IMR-90 (cell line): ENCODE results near the gene CAPN3. TPM values are rescaled to one million over a fixed set of nuclear protein-coding genes. Genes with fewer than 3 reads are reported as not detected.

Experiments
- ATAC-seq: fragments of 200-7000 bp; cut with Tn5 transposase; 2 replicates; pipeline ENCODE4 v1.9.1; 2020; ENCODE audit warnings: low read depth, mild to moderate bottlenecking, moderate library complexity
- BruUV-seq: library from RNA; stranded (reverse); fragments of 400-500 nt; replicated peaks from 2 replicates; lab custom pipeline; 2021; lab: Mats Ljungman, UMichigan
- CTCF ChIA-PET: fragments of 300-600 bp; formaldehyde crosslinking; extraction: SDS; loops from one replicate; lab custom pipeline; 2021; ENCODE audit warnings: antibody characterized with exemption; lab: Yijun Ruan, JAX
- POLR2A ChIA-PET: fragments of 300-600 bp; sonication (Branson Sonifier 250); formaldehyde crosslinking; loops from one replicate; lab custom pipeline; 2022; ENCODE audit warnings: antibody characterized with exemption; ENCODE audit not compliant: unreplicated experiment; lab: Charles Lee
- DNase-seq: peaks from one replicate; pipeline ENCODE4 v3.0.0; 2013
- H2AFZ ChIP-seq: replicated peaks from 2 replicates; pipeline ENCODE3; 2013; ENCODE audit warnings: low read length, mild to moderate bottlenecking; ENCODE audit not compliant: poor library complexity
- H2AK5ac ChIP-seq: 2 replicates; pipeline ENCODE4 v1.6.1; 2013; ENCODE audit warnings: low read depth, low read length, inconsistent platforms
- H2AK9ac ChIP-seq: replicated peaks from 2 replicates; pipeline ENCODE3; 2013; ENCODE audit warnings: mild to moderate bottlenecking, low read depth, low read length, moderate library complexity; ENCODE audit not compliant: poor library complexity
- H2BK120ac ChIP-seq: 2 replicates; pipeline ENCODE4 v1.6.1; 2013; ENCODE audit warnings: low read depth, low read length, inconsistent platforms
- H2BK15ac ChIP-seq: 3 replicates; pipeline ENCODE4 v1.6.1; 2013; ENCODE audit warnings: low read depth, low read length, inconsistent platforms
- H2BK20ac ChIP-seq: 2 replicates; pipeline ENCODE4 v1.6.1; 2013; ENCODE audit warnings: low read depth, mild to moderate bottlenecking, inconsistent platforms, low read length, moderate library complexity
- H2BK5ac ChIP-seq: 2 replicates; pipeline ENCODE4 v1.6.1; 2013; ENCODE audit warnings: mild to moderate bottlenecking, low read depth, low read length, inconsistent platforms; ENCODE audit not compliant: poor library complexity, severe bottlenecking
- H3K14ac ChIP-seq: replicated peaks from 2 replicates; pipeline ENCODE4 v1.6.1; 2013; ENCODE audit warnings: low read depth, low read length, inconsistent platforms
- H3K18ac ChIP-seq: 2 replicates; pipeline ENCODE4 v1.6.1; 2013; ENCODE audit warnings: low read depth, low read length, control low read depth
- H3K23ac ChIP-seq: 2 replicates; pipeline ENCODE4 v1.6.1; 2013; ENCODE audit warnings: low read depth, low read length, inconsistent platforms
- H3K27ac ChIP-seq: 2 replicates; pipeline ENCODE4 v1.5.1; 2013; ENCODE audit warnings: mild to moderate bottlenecking, control low read depth, low read length; ENCODE audit not compliant: insufficient read depth
- H3K27me3 ChIP-seq: 2 replicates; pipeline ENCODE4 v1.6.1; 2013; ENCODE audit warnings: low read length; ENCODE audit not compliant: control insufficient read depth, insufficient read depth
- H3K36me3 ChIP-seq: 2 replicates; pipeline ENCODE4 v1.6.1; 2013; ENCODE audit warnings: low read length, mixed read lengths; ENCODE audit not compliant: control insufficient read depth, insufficient read depth
- H3K4ac ChIP-seq: 2 replicates; pipeline ENCODE4 v1.6.1; 2013; ENCODE audit warnings: low read depth, low read length, inconsistent platforms
- H3K4me1 ChIP-seq: 2 replicates; pipeline ENCODE4 v1.6.1; 2013; ENCODE audit warnings: low read length, mixed read lengths; ENCODE audit not compliant: control insufficient read depth, insufficient read depth
- H3K4me2 ChIP-seq: 2 replicates; pipeline ENCODE4 v1.6.1; 2013; ENCODE audit warnings: low read depth, mild to moderate bottlenecking, control low read depth, low read length, moderate library complexity
- H3K4me3 ChIP-seq: 2 replicates; pipeline ENCODE4 v1.5.1; 2013; ENCODE audit warnings: low read depth, mild to moderate bottlenecking, control low read depth, low read length, moderate library complexity; ENCODE audit not compliant: insufficient read depth
- H3K56ac ChIP-seq: 2 replicates; pipeline ENCODE4 v1.6.1; 2013; ENCODE audit warnings: low read length, inconsistent platforms; ENCODE audit not compliant: insufficient read depth; ENCODE audit errors: extremely low read depth
- H3K79me1 ChIP-seq, 2 experiments: 2 replicates each; pipeline ENCODE4 v1.6.1; 2013; ENCODE audit warnings: low read length in 2 of 2, inconsistent platforms in 1 of 2, low read depth in 1 of 2
- H3K9ac ChIP-seq: 2 replicates; pipeline ENCODE4 v1.6.1; 2013; ENCODE audit warnings: low read depth, low read length, control low read depth
- H3K9me1 ChIP-seq: 2 replicates; pipeline ENCODE4 v1.6.1; 2013; ENCODE audit warnings: low read length, inconsistent platforms; ENCODE audit not compliant: insufficient read depth
- H3K9me3 ChIP-seq: 2 replicates; pipeline ENCODE4 v1.6.1; 2013; ENCODE audit warnings: low read length; ENCODE audit not compliant: control insufficient read depth, insufficient read depth
- H4K20me1 ChIP-seq: 2 replicates; pipeline ENCODE4 v1.6.1; 2013; ENCODE audit warnings: low read length, inconsistent platforms; ENCODE audit not compliant: insufficient read depth
- H4K5ac ChIP-seq: 2 replicates; pipeline ENCODE4 v1.6.1; 2013; ENCODE audit warnings: mild to moderate bottlenecking, low read depth, low read length, control low read depth
- H4K8ac ChIP-seq, 2 experiments: 2 replicates each; pipeline ENCODE4 v1.6.1; 2013; ENCODE audit warnings: low read depth in 2 of 2, low read length in 2 of 2, control low read depth in 1 of 2, inconsistent platforms in 1 of 2
- H4K91ac ChIP-seq: 2 replicates; pipeline ENCODE4 v1.6.1; 2013; ENCODE audit warnings: low read depth, low read length, inconsistent platforms; ENCODE audit not compliant: insufficient read depth
- BHLHE40 ChIP-seq: fragments of 150-350 bp; IDR thresholded peaks from 2 replicates; pipeline ENCODE4 v1.6.1; 2016; ENCODE audit warnings: mild to moderate bottlenecking, low read depth, low read length
- CEBPB ChIP-seq: IDR thresholded peaks from 2 replicates; pipeline ENCODE4 v1.6.1; 2012; ENCODE audit warnings: low read depth, low read length, improper control_type of control experiment
- CHD1 ChIP-seq: IDR thresholded peaks from 2 replicates; pipeline ENCODE4 v1.6.1; 2012; ENCODE audit warnings: low read depth, low read length, improper control_type of control experiment
- CTCF ChIP-seq: conservative IDR thresholded peaks from 2 replicates; pipeline ENCODE4 v1.5.1; 2012; ENCODE audit warnings: mild to moderate bottlenecking, low read depth, low read length, improper control_type of control experiment
- FOS ChIP-seq: fragments of 150-350 bp; IDR thresholded peaks from 2 replicates; pipeline ENCODE4 v1.6.1; 2016; ENCODE audit warnings: low read depth, low read length
- MXI1 ChIP-seq: IDR thresholded peaks from 2 replicates; pipeline ENCODE4 v1.6.1; 2012; ENCODE audit warnings: low read depth, mild to moderate bottlenecking, low read length, moderate library complexity, borderline replicate concordance
- RCOR1 ChIP-seq: IDR thresholded peaks from 2 replicates; pipeline ENCODE4 v1.6.1; 2012; ENCODE audit warnings: mild to moderate bottlenecking, low read length, improper control_type of control experiment; ENCODE audit not compliant: insufficient replicate concordance
- RFX5 ChIP-seq: IDR thresholded peaks from 2 replicates; pipeline ENCODE4 v1.8.0; 2012; ENCODE audit warnings: low read depth, mild to moderate bottlenecking, low read length, moderate library complexity
- SMC3 ChIP-seq: fragments of 150-350 bp; IDR thresholded peaks from 2 replicates; pipeline ENCODE4 v1.6.1; 2016; ENCODE audit warnings: low read depth, mild to moderate bottlenecking, antibody characterized with exemption, low read length, moderate library complexity
- USF2 ChIP-seq: fragments of 150-350 bp; IDR thresholded peaks from 2 replicates; pipeline ENCODE4 v1.6.1; 2017; ENCODE audit warnings: mild to moderate bottlenecking, antibody characterized with exemption, low read length, low read depth
- dilution Hi-C: fragments of 300-500 bp; cut with HindIII; formaldehyde crosslinking; loops from one replicate; pipeline ENCODE4 v1.14.3; 2018; ENCODE audit warnings: low sequenced_read_pairs; ENCODE audit not compliant: unreplicated experiment
- in situ Hi-C: fragments of 300-500 bp; cut with MboI; formaldehyde crosslinking; loops from 3 replicates; pipeline ENCODE4 v1.14.3; 2019; ENCODE audit warnings: low sequenced_read_pairs, inconsistent platforms, mixed read lengths
- intact Hi-C: fragments of 100-400 bp; cut with micrococcal nuclease; formaldehyde crosslinking; loops from 2 replicates; pipeline ENCODE4 v1.10.0; 2022
- polyA plus RNA-seq, 3 experiments: library from polyadenylated mRNA; depleted of rRNA; stranded (reverse); fragments of >200 nt; gene quantifications; 2 replicates each; pipeline ENCODE4 v1.2.3, GENCODE V29; 2012; ENCODE audit warnings: low replicate concordance in 1 of 3
- total RNA-seq: library from RNA; depleted of rRNA; stranded (reverse); fragments of >200 nt; gene quantifications from 2 replicates; pipeline ENCODE4 v1.2.3, GENCODE V29; 2012
- TF ChIP-seq, protein P1 (sequence below): fragments of 150-350 bp; IDR thresholded peaks from 2 replicates; pipeline ENCODE4 v1.6.1; 2016; ENCODE audit warnings: low read depth, mild to moderate bottlenecking, low read length, moderate library complexity, borderline replicate concordance

The CAPN3 gene
- total and polyA plus RNA-seq, 2 of the 4 experiments (the other 2 are of a cell fraction), result 1.1 to 1.4 TPM

DNA sequence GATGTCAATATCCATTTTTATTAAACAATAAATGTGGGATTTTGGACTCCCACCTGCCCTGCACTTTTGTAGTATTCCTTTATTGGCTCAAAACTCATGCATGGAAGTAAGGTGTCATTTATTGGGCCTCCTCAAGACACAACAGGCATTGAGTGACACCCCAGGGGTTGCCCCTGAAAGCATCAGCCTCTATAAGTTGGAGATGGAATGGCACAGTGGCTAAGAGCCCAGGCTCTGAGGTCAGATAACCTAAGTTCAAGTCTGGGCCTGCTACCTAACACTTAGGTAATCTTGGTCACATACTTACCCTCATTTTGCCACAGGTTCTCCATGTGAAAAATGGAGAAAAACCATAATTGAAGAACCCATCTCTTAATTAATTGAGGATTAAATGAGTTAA is 4.6 kb downstream of the CAPN3 start:
- CTCF ChIA-PET, result no interaction called here
- Histone ChIP-seq H3K23ac (no peak overlapping the region), H2AFZ (no peak overlapping the region), H4K8ac (no peak overlapping the region), H3K18ac (no peak overlapping the region), H2AK9ac (no peak overlapping the region), H3K27ac (no peak overlapping the region), H2BK20ac (no peak overlapping the region), H3K79me1 (no peaks in the 10 kb centered on the region), H2AK5ac (no peak overlapping the region), H2BK5ac (no peak overlapping the region), H3K4me1 (no peaks in the 10 kb centered on the region), H3K4ac (no peak overlapping the region), H3K14ac (no peak overlapping the region), H3K4me2 (no peak overlapping the region), H2BK15ac (no peak overlapping the region), H4K5ac (no peak overlapping the region), H3K27me3 (no peaks in the 10 kb centered on the region), H2BK120ac (no peak overlapping the region), H3K9me1 (no peaks in the 10 kb centered on the region), H3K9ac (no peak overlapping the region), H3K4me3 (no peak overlapping the region), H3K56ac (no peak overlapping the region), H4K20me1 (no peaks in the 10 kb centered on the region), H4K91ac (no peak overlapping the region), H3K36me3 (no peaks in the 10 kb centered on the region), H3K9me3 (no peaks in the 10 kb centered on the region)
- DNase-seq (no peak), ATAC-seq (no peak)
- intact Hi-C loops (no loop called here), dilution Hi-C loops (no loop called here), in situ Hi-C loops (no loop called here)
- TF ChIP-seq FOS (no peak), CTCF (no peak), SMC3 (no peak), USF2 (no peak), MXI1 (no peak), RFX5 (no peak), CHD1 (no peak), RCOR1 (no peak), CEBPB (no peak), BHLHE40 (no peak)
- TF ChIP-seq, protein P1, sequence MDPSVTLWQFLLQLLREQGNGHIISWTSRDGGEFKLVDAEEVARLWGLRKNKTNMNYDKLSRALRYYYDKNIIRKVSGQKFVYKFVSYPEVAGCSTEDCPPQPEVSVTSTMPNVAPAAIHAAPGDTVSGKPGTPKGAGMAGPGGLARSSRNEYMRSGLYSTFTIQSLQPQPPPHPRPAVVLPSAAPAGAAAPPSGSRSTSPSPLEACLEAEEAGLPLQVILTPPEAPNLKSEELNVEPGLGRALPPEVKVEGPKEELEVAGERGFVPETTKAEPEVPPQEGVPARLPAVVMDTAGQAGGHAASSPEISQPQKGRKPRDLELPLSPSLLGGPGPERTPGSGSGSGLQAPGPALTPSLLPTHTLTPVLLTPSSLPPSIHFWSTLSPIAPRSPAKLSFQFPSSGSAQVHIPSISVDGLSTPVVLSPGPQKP, result no peak
- no TSS peak for BruUV-seq
- POLR2A ChIA-PET, result no interaction called here
